Peyer's patch (tissue), 4 donors: ENCODE data around the gene TUFM. TPM values are rescaled to one million over a fixed set of nuclear protein-coding genes. Genes with fewer than 3 reads are reported as not detected.
"Not testable (repeated sequence)": the region's sequence is repeated elsewhere in the genome, so short reads cannot be mapped to it uniquely, and the experiment has no call there.

Source experiments
- DNase-seq, 3 donors: peaks; one replicate each; pipeline ENCODE4 v3.0.0-alpha.2; 2017 to 2019
- H3K27ac ChIP-seq, 4 donors: fragments of 200-600 bp; sonication (generic); one replicate each; pipeline ENCODE4 v1.5.1; 2016 to 2019
- H3K27me3 ChIP-seq, 2 donors: fragments of 200-600 bp; sonication (generic); one replicate each; pipeline ENCODE4 v1.5.1; 2019
- H3K36me3 ChIP-seq, 3 donors: fragments of 200-600 bp; sonication (generic); one replicate each; pipeline ENCODE4 v1.5.1; 2016 to 2019
- H3K4me1 ChIP-seq, 4 donors: fragments of 200-600 bp; sonication (generic); one replicate each; pipeline ENCODE4 v1.5.1; 2016 to 2019
- H3K4me3 ChIP-seq, 4 donors: fragments of 200-600 bp; sonication (generic); 1 replicate in 3 of 4; 2 replicates in 1 of 4; pipeline ENCODE4 v1.5.1; 2016 to 2019; ENCODE audit warnings: mild to moderate bottlenecking in 1 of 4
- H3K9me3 ChIP-seq, 4 donors: fragments of 200-600 bp; sonication (generic); one replicate each; pipeline ENCODE4 v1.5.1; 2016 to 2019; ENCODE audit warnings: mild to moderate bottlenecking in 1 of 4
- CTCF ChIP-seq, 6 experiments: fragments of 450-650 bp in 4 of 6; fragments of 200-600 bp in 2 of 6; sonication (generic) in 1 of 6; IDR thresholded peaks; one replicate each; pipeline ENCODE4 v1.5.1; 2017 to 2019; ENCODE audit warnings: antibody characterized with exemption in 6 of 6, mild to moderate bottlenecking in 3 of 6, moderate library complexity in 1 of 6
- POLR2A ChIP-seq, 2 donors: fragments of 450-650 bp; IDR thresholded peaks; one replicate each; pipeline ENCODE4 v1.5.1; 2017; ENCODE audit warnings: antibody characterized with exemption in 2 of 2, mild to moderate bottlenecking in 2 of 2, moderate library complexity in 2 of 2
- total RNA-seq, 4 donors: library from RNA; depleted of rRNA; stranded (reverse); fragments of >200 nt; gene quantifications; one replicate each; pipeline ENCODE4 v1.1.0, GENCODE V29; 2016

Gene TUFM
- total RNA-seq, 4 donors from 2014 or later: 125 to 157 (median 131) TPM

- DNase-seq: peak; percentile 92 to 97 (median 95)
- peak in 5 of 6 experiments; percentile 37 to 53 (median 51) for TF ChIP-seq CTCF (IDR thresholded peaks at IDR 0.05)
- peak; percentile 68 to 88 for TF ChIP-seq POLR2A (IDR thresholded peaks at IDR 0.05)
Measured at GRCh38 chr16:28822520-28823290, 23.4 kb downstream of the TUFM start, which contains the start of gene ATXN2L. Gene ATXN2L (plus strand): TSS chr16:28822999. CDS start chr16:28823260, 261 bp downstream.

GRCh38 chr16:28821874-28822519 is 24.2 kb downstream of the TUFM start:
- H3K27me3 ChIP-seq: no peaks in the 10 kb centered on the region
- peaks cover 0 to 17% (median 4%) of the 10 kb centered on the region in 4 donors for H3K4me1 ChIP-seq
- H3K9me3 ChIP-seq: no peaks in the 10 kb centered on the region
- H3K36me3 ChIP-seq: peaks cover 0 to 16% (median 0%) of the 10 kb centered on the region in 3 donors
- peak overlapping the region; percentile 81 to 100 (median 93) for H3K4me3 ChIP-seq
- H3K27ac ChIP-seq: peak overlapping the region; percentile 93 to 100 (median 100)
- TF ChIP-seq CTCF (IDR thresholded peaks at IDR 0.05) (no peak), POLR2A (IDR thresholded peaks at IDR 0.05) (no peak)
- DNase-seq: no peak

More at GRCh38 chr16:28822520-28823290, 23.4 kb downstream of the TUFM start, which contains the start of gene ATXN2L:
- Histone ChIP-seq H3K27ac (peak within 1 kb of the TSS; percentile 93 to 100 (median 100)), H3K4me3 (peak within 1 kb of the TSS; percentile 81 to 100 (median 93)), H3K36me3 (peaks cover 0 to 23% (median 0%) of the 10 kb centered on the region in 3 donors), H3K27me3 (no peaks in the 10 kb centered on the region), H3K4me1 (peaks cover 0 to 17% (median 4%) of the 10 kb centered on the region in 4 donors), H3K9me3 (no peaks in the 10 kb centered on the region)

- not testable (repeated sequence) for H3K27me3 ChIP-seq, H3K36me3 ChIP-seq, H3K9me3 ChIP-seq, DNase-seq
- peak overlapping the region in 3 of 4 donors; percentile 62 to 91 (median 82) for H3K27ac ChIP-seq
- peaks cover 0 to 15% (median under 1%) of the 10 kb centered on the region in 4 donors for H3K4me1 ChIP-seq
- H3K4me3 ChIP-seq: peak overlapping the region in 1 of 4 donors; percentile 18
Measured at GRCh38 chr16:28820546-28820945, 25.6 kb downstream of the TUFM start.

- Histone ChIP-seq H3K36me3 (no peaks in the 10 kb centered on the region), H3K9me3 (no peaks in the 10 kb centered on the region), H3K4me3 (peak overlapping the region in 1 of 4 donors; percentile 18), H3K27me3 (no peaks in the 10 kb centered on the region), H3K4me1 (peaks cover 0 to 10% (median 0%) of the 10 kb centered on the region in 4 donors), H3K27ac (peak overlapping the region in 3 of 4 donors; percentile 62 to 91 (median 82))
- TF ChIP-seq POLR2A (IDR thresholded peaks at IDR 0.05) (no peak), CTCF (IDR thresholded peaks at IDR 0.05) (no peak)
- peak in 1 of 3 donors; percentile 85 for DNase-seq
Measured at GRCh38 chr16:28820016-28820415, 26.1 kb downstream of the TUFM start.

- H3K27me3 ChIP-seq, DNase-seq, H3K4me3 ChIP-seq, H3K4me1 ChIP-seq, H3K27ac ChIP-seq, H3K9me3 ChIP-seq, H3K36me3 ChIP-seq: not testable (repeated sequence)
Measured at GRCh38 chr16:28807445-28808120, 38.6 kb downstream of the TUFM start.

GRCh38 chr16:28802235-28803019 is 43.7 kb downstream of the TUFM start:
- not testable (repeated sequence) for H3K36me3 ChIP-seq, H3K9me3 ChIP-seq, H3K27me3 ChIP-seq, H3K27ac ChIP-seq, H3K4me1 ChIP-seq
- peak overlapping the region in 3 of 4 donors; percentile 18 to 40 (median 30) for H3K4me3 ChIP-seq
- TF ChIP-seq CTCF (IDR thresholded peaks at IDR 0.05): peak in 5 of 6 experiments; percentile 4 to 63 (median 49)
- peak in 2 of 3 donors; percentile 23 to 79 for DNase-seq
